Activated CD8-positive, alpha-beta T cell treated with anti-CD3 and anti-CD28 coated beads, Interleukin-2, amount 10 ng/mL, durations not matched to agents 7 days and 5 days (primary cell): ENCODE measurements around the gene MGAM2. TPM values are rescaled to one million over a fixed set of nuclear protein-coding genes. Genes with fewer than 3 reads are reported as not detected.

Source experiments
- ATAC-seq: fragments of 150-1000 bp; cut with Tn5 transposase; one replicate; pipeline ENCODE4 v1.10.0; 2021; ENCODE audit warnings: moderate library complexity
- CTCF ChIA-PET: fragments of 350-600 bp; sonication (Branson Sonifier 250); formaldehyde crosslinking; loops from one replicate; lab custom pipeline; 2021; ENCODE audit warnings: antibody characterized with exemption; lab: Charles Lee
- POLR2A ChIA-PET: fragments of 350-600 bp; sonication (Branson Sonifier 250); formaldehyde crosslinking; loops from one replicate; lab custom pipeline; 2021; ENCODE audit warnings: antibody characterized with exemption; lab: Charles Lee
- DNase-seq: peaks from one replicate; pipeline ENCODE4 v3.0.0-alpha.2; 2020
- H3K27ac Mint-ChIP-seq: one replicate; pipeline ENCODE4 v1.8.0; 2021; ENCODE audit warnings: mild to moderate bottlenecking, mixed read lengths
- H3K27me3 Mint-ChIP-seq: one replicate; pipeline ENCODE4 v1.8.0; 2021; ENCODE audit warnings: low read depth, mixed read lengths
- H3K36me3 Mint-ChIP-seq: one replicate; pipeline ENCODE4 v1.8.0; 2021; ENCODE audit warnings: low read depth, mixed read lengths
- H3K4me1 Mint-ChIP-seq: one replicate; pipeline ENCODE4 v1.8.0; 2021; ENCODE audit warnings: low read depth, mixed read lengths
- H3K4me3 Mint-ChIP-seq: one replicate; pipeline ENCODE4 v1.8.0; 2021; ENCODE audit warnings: mild to moderate bottlenecking, mixed read lengths
- H3K9me3 Mint-ChIP-seq: one replicate; pipeline ENCODE4 v1.8.0; 2022; ENCODE audit warnings: mixed read lengths; ENCODE audit not compliant: insufficient read depth
- total RNA-seq, 2 experiments: library from RNA; stranded (reverse); gene quantifications; one replicate each; pipeline ENCODE4 v1.2.3, GENCODE V29; 2021

The MGAM2 gene
- not detected for total RNA-seq

DNA sequence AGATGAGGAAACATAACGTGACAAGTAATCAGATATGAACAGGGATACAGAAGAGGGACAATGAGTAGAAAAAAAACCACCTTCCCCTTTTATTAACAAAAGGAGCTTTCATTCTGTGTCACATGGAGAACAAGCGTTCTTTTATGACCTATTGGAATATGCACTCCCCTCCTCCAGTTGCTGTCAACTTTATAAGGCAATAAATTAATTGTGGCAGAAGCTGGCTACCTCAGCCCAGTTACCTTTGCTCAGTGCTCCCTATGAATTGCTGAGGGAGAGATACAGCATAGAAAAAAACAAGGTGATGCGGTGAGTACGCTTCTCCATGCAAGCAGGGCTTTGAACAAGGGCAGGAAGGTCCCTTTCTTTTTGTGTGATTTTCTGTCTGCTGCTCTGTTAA, at the start of gene MGAM2:
TSS of gene MGAM2 (plus strand) at position 220 of the 400 bp plus-strand sequence. CDS start 5,156 bp downstream, outside the sequence.
- Mint-ChIP-seq H3K4me3 (no peak within 1 kb of the TSS), H3K9me3 (no peaks in the 10 kb centered on the region), H3K27ac (no peak within 1 kb of the TSS), H3K4me1 (no peaks in the 10 kb centered on the region), H3K27me3 (peaks cover 4% of the 10 kb centered on the region), H3K36me3 (no peaks in the 10 kb centered on the region)
- ATAC-seq = no peak
- DNase-seq = no peak
- ChIA-PET CTCF (interaction anchor here (1.1 kb wide), 1 partner anchor 8 kb away, joined by 3 read pairs; no protein-coding TSS in a partner anchor), POLR2A (no interaction called here)

DNA sequence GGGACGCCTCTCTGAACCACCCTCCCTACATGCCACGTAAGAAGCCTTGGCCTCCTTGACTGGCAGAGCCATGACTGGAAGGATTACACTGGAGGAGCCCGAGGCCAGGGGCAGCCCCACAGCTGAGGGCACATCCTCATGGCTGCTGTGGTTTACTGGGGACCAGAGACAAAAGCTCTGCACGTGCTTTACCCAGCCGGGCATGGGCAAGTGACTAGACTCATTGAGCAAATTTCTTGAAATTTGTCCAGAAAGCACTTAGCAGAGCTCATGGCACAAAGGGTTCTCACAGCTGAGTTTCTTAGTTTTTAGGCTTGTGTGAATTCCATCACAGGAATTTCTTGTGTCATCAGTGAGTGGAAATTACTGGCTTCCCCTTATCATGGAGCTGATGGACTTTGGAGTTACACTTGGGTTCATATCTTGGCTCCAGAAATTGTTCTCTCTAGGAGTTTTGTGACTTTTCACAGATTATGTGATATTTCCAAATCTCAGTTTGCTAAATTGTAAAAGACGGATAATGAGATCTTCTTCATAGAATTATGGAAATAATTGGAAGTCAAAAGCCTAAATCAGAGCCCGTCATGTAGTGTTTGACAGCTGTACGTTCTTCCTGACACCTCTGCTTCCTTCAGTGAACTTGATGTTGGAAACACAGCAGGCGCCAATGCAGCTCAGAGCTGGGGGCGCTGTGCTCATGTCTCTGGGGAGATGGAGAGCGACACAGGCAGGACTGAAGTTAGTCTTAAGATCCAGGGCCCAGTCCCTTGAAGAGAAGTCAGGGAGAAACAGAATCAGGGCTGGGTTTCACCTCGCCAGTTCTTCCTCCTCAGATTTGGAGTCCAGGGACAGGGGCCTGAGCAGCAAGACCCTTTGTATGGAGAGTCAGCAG, 47.7 kb upstream of the MGAM2 start:
- POLR2A ChIA-PET = no interaction called here

DNA sequence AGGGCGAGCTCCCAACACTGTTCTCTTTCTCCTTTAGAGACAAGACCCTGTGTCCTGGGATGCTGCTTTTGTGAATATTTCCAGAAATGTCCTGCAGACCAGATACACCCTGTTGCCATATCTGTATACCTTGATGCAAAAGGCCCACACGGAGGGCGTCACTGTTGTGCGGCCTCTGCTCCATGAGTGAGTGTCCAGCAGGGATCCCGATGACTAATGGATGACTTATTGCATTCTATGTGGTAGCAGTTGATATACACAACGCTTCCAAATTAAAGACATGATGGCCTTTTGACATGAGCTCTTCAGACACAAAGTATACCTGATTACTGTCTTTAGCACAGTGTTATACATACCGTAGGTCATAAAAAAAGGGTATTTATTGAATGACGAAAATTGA, 45.0 kb upstream of the MGAM2 start:
- Mint-ChIP-seq H3K4me3 (no peak overlapping the region), H3K27ac (no peak overlapping the region), H3K27me3 (peaks cover 2% of the 10 kb centered on the region), H3K4me1 (no peaks in the 10 kb centered on the region), H3K36me3 (no peaks in the 10 kb centered on the region), H3K9me3 (no peaks in the 10 kb centered on the region)
- DNase-seq = no peak
- no peak for ATAC-seq
- CTCF ChIA-PET = no interaction called here
- POLR2A ChIA-PET = no interaction called here

More for the DNA sequence above, 47.7 kb upstream of the MGAM2 start:
- H3K9me3 Mint-ChIP-seq = no peaks in the 10 kb centered on the region
- H3K4me3 Mint-ChIP-seq = no peak overlapping the region
- peaks cover 2% of the 10 kb centered on the region for H3K27me3 Mint-ChIP-seq
- ATAC-seq = no peak
- no peak overlapping the region for H3K27ac Mint-ChIP-seq
- no peak for DNase-seq
- H3K4me1 Mint-ChIP-seq = no peaks in the 10 kb centered on the region
- CTCF ChIA-PET = interaction anchor here (0.6 kb wide), 1 partner anchor 278 kb away, joined by 3 read pairs; no protein-coding TSS in a partner anchor
- no peaks in the 10 kb centered on the region for H3K36me3 Mint-ChIP-seq

DNA sequence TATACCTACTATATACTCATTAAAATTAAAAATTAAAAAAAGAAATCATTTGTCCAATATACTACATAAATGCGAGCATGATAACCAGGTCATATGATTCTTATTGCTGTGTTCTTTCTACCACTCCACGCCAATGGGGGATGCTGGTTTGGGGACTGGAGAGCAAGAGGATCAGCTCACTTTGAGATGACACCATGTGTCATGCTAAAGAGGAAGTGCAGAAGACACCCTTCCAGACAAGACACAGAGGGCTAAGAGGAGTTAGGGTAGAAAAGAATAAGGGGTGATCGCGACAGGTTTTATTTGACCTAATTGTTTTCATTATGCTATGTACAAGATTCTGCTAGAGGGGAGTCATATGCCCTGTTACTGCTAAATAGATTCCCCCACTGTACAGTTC, 33.8 kb upstream of the MGAM2 start:
- Mint-ChIP-seq H3K4me1 (no peaks in the 10 kb centered on the region), H3K27ac (no peak overlapping the region), H3K9me3 (no peaks in the 10 kb centered on the region), H3K27me3 (no peaks in the 10 kb centered on the region), H3K36me3 (no peaks in the 10 kb centered on the region), H3K4me3 (no peak overlapping the region)
- ATAC-seq = no peak
- no peak for DNase-seq
- CTCF ChIA-PET = no interaction called here
- POLR2A ChIA-PET = no interaction called here

DNA sequence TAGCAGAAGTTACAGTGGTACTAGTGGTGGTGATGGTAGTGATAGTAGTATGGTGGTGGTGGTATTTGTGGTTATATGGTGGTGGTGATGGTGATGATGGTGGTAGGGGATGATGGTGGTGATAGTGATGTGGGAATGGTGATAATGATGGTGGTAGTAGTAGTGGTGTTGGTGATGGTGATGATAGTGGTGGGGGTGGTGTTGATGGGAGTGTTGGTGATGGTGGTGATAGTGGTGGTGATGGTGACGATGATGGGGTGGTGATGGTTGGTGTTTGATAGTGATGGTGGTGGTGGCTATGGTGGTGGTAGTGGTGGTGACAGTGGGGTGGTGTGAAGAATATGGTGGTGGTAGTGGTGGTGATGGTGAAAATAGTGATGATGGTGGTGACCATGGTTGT, 27.9 kb upstream of the MGAM2 start:
- H3K36me3 Mint-ChIP-seq = no peaks in the 10 kb centered on the region
- POLR2A ChIA-PET = no interaction called here
- no peaks in the 10 kb centered on the region for H3K4me1 Mint-ChIP-seq
- no peaks in the 10 kb centered on the region for H3K9me3 Mint-ChIP-seq
- ATAC-seq = no peak
- no peaks in the 10 kb centered on the region for H3K27me3 Mint-ChIP-seq
- H3K4me3 Mint-ChIP-seq = no peak overlapping the region
- no peak for DNase-seq
- CTCF ChIA-PET = no interaction called here
- H3K27ac Mint-ChIP-seq = no peak overlapping the region

DNA sequence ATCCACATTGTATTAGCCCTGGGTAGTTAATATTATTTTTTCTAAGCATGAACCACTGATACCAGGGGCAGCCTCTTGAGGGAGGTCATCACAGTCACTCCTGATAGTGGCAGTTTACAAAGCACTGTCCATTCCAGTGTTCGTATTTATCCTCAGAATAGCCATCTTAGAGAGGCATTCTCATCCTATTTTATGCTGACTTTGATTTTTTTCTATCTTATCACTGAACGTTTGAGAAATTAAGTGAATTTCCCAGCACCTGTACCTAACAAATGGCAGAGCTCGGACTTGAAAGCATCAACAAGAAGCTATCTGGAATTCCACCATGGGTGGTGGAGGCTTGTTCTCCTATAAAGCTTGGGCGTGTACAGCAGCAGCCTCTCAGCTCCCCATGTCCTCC, 26.1 kb upstream of the MGAM2 start:
- Mint-ChIP-seq H3K27me3 (no peaks in the 10 kb centered on the region), H3K9me3 (no peaks in the 10 kb centered on the region), H3K4me1 (no peaks in the 10 kb centered on the region), H3K27ac (no peak overlapping the region), H3K4me3 (no peak overlapping the region), H3K36me3 (no peaks in the 10 kb centered on the region)
- ChIA-PET CTCF (no interaction called here), POLR2A (no interaction called here)
- ATAC-seq (no peak), DNase-seq (no peak)

DNA sequence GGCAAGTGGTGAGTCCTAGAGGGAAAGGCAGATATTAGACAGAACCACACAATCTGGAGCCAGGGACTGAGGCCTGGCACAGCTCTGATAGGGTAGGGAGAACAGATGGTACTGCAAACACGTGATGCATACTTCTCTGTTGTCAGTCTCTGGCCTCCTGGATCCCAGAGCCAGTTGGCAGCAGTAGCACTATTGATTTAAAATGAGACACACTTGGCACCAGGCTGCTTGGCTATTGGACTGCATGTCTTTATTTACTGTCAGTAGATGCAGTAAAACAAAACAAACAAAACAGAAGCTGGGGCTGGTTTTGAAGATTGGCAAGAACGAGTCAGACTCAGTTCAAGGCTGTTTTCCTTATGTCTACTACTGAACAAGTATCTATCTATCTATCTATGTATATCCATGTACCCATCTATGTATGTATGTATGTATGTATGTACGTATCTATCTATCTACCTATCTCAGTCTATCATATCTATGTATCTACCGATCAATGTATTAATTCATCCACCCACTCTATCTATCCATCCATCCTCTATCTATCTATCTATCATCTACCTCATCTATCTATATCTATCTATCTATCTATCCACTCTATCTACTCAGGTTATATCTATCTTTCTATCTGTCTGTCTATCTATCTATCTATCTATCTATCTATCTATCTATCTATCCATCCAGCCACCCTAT, 23.4 kb upstream of the MGAM2 start:
- Mint-ChIP-seq H3K9me3 (no peaks in the 10 kb centered on the region), H3K27ac (no peak overlapping the region), H3K27me3 (no peaks in the 10 kb centered on the region), H3K4me1 (no peaks in the 10 kb centered on the region), H3K36me3 (no peaks in the 10 kb centered on the region), H3K4me3 (no peak overlapping the region)
- ChIA-PET CTCF (no interaction called here), POLR2A (no interaction called here)
- no peak for ATAC-seq
- no peak for DNase-seq

DNA sequence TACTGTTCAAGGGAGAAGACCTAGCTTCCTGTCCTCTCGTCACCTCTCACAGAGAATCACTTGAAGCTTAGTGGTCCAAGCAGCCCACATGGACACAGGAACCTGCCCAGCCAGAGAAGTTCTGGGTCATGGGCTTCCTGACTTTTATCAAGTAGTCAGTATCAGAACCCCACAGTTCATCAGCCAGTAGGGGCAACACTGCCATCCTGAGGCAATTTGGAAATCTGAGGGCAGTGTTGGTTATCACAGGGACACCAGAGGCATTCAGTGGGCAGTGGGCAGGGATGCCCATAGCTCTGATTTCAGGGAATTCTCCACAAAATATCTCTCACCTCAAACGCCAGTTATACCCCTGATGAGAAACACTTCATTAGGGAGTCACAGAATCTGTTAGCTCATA, 22.5 kb upstream of the MGAM2 start:
- Mint-ChIP-seq H3K27me3 (no peaks in the 10 kb centered on the region), H3K4me3 (no peak overlapping the region), H3K27ac (no peak overlapping the region), H3K36me3 (no peaks in the 10 kb centered on the region), H3K9me3 (no peaks in the 10 kb centered on the region), H3K4me1 (no peaks in the 10 kb centered on the region)
- DNase-seq (no peak), ATAC-seq (no peak)
- ChIA-PET POLR2A (no interaction called here), CTCF (no interaction called here)

DNA sequence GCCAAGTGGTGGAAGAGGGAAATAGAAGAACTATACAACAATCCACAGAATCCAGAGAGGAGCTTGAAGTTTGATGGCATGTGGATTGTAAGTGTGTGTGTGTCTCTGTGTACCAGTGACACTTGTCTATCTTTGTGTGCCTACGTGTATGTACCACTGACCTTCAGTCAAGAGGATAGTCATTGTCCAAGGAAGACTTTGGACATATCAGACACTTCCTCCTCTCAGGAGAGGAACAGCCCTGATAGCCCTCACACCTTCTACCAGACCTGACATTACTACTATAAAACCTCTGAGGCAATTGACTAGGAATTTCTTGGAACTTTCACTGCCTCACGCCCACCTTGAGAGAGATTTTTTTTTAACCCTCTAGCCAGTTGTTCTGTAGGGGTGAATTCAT, 19.6 kb upstream of the MGAM2 start:
- no peak for ATAC-seq
- ChIA-PET POLR2A (no interaction called here), CTCF (no interaction called here)
- no peaks in the 10 kb centered on the region for H3K27me3 Mint-ChIP-seq
- H3K4me1 Mint-ChIP-seq = no peaks in the 10 kb centered on the region
- DNase-seq = no peak
- H3K27ac Mint-ChIP-seq = no peak overlapping the region
- no peaks in the 10 kb centered on the region for H3K9me3 Mint-ChIP-seq
- no peak overlapping the region for H3K4me3 Mint-ChIP-seq
- H3K36me3 Mint-ChIP-seq = no peaks in the 10 kb centered on the region

DNA sequence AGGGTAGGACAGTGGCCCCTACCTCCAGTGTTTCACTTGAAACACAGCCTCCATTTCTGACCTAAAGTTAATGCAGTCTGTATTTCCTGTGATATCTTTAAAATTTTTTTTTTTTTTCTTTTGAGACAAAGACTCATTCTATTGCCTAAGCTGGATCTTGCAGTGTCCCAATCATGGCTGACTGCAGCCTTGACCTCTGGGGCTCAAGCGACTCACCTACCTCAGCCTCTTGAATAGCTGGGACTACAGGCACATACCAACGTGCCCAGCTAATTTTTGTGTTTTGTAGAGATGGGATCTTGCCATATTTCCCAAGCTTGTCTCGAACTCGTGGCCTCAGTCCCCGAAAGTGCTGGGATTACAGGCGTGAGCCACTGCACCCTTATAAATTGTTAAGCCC, 16.7 kb upstream of the MGAM2 start:
- Mint-ChIP-seq H3K27me3 (no peaks in the 10 kb centered on the region), H3K4me3 (no peak overlapping the region), H3K4me1 (peaks cover 8% of the 10 kb centered on the region), H3K9me3 (no peaks in the 10 kb centered on the region), H3K27ac (no peak overlapping the region), H3K36me3 (no peaks in the 10 kb centered on the region)
- POLR2A ChIA-PET = interaction anchor here (0.7 kb wide), 1 partner anchor 304 kb away, joined by 4 read pairs; no protein-coding TSS in a partner anchor
- ATAC-seq = no peak
- no peak for DNase-seq
- CTCF ChIA-PET = no interaction called here

DNA sequence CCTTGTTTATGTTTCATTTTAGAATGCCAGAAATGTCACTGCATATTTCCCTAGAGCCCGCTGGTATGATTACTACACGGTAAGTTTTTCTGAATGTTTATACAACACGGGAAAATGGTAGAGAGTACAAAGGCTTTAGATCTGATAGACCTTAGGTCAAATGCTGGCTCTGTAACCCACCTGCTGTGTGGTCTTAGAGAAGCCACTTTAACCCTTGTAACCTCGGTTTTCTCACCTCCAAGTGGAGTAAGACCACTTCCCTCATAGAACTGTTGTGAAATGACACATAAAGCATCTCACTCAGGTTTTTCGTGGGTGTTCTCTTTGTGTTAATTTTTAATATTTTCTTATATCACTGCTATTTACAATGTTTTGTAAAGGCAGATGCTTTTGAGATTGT, 13.9 kb upstream of the MGAM2 start:
- no peak overlapping the region for H3K27ac Mint-ChIP-seq
- DNase-seq (no peak), ATAC-seq (no peak)
- ChIA-PET POLR2A (no interaction called here), CTCF (no interaction called here)
- no peaks in the 10 kb centered on the region for H3K9me3 Mint-ChIP-seq
- no peak overlapping the region for H3K4me3 Mint-ChIP-seq
- no peaks in the 10 kb centered on the region for H3K27me3 Mint-ChIP-seq
- peaks cover 13% of the 10 kb centered on the region for H3K4me1 Mint-ChIP-seq
- H3K36me3 Mint-ChIP-seq = no peaks in the 10 kb centered on the region

DNA sequence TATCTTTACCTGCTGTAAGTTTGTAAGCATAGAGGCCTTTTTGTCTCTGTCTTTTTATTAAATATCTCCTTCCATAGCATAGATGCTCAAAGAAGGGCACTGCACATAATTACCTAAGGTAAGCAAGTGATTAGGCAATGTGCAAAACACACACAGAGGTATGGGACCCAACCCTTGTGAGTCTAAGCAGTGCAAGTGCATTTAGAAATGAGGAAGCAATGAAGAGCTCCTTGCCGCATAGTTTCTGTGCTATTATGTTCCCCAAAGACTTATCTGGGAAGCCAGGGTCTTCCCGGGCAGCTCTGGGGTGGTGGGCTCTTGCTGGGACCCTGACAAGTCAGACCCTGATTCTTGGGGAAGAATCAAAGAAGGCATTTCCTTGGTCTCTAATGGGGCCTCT, 13.5 kb upstream of the MGAM2 start:
- Mint-ChIP-seq H3K4me1 (peaks cover 13% of the 10 kb centered on the region), H3K27ac (no peak overlapping the region), H3K36me3 (no peaks in the 10 kb centered on the region), H3K9me3 (no peaks in the 10 kb centered on the region), H3K27me3 (no peaks in the 10 kb centered on the region), H3K4me3 (no peak overlapping the region)
- CTCF ChIA-PET = no interaction called here
- POLR2A ChIA-PET = no interaction called here
- DNase-seq = no peak
- ATAC-seq = no peak
